Transverse colon (tissue), 4 donors: ENCODE results near the gene LYRM2.

Source experiments
- CTCF ChIP-seq, 5 experiments: fragments of 200-600 bp in 3 of 5; fragments of 450-650 bp in 2 of 5; sonication (generic) in 3 of 5; IDR thresholded peaks; 1 replicate in 2 of 5; 2 replicates in 3 of 5; pipeline ENCODE4 v1.5.1; 2016 to 2017; ENCODE audit warnings: antibody characterized with exemption in 5 of 5, inconsistent platforms in 3 of 5, mild to moderate bottlenecking in 2 of 5, moderate library complexity in 1 of 5
- EP300 ChIP-seq: sonication (generic); formaldehyde crosslinking; IDR thresholded peaks from one replicate; pipeline ENCODE4 v1.6.1; 2017; ENCODE audit warnings: antibody characterized with exemption, low read depth
- POLR2A ChIP-seq: fragments of 450-650 bp; IDR thresholded peaks from one replicate; pipeline ENCODE4 v1.6.1; 2016; ENCODE audit warnings: antibody characterized with exemption, mild to moderate bottlenecking, moderate library complexity
- POLR2AphosphoS5 ChIP-seq, 3 donors: sonication (generic); formaldehyde crosslinking; IDR thresholded peaks; one replicate each; pipeline ENCODE4 v1.6.1; 2016; ENCODE audit warnings: antibody characterized with exemption in 3 of 3

DNA sequence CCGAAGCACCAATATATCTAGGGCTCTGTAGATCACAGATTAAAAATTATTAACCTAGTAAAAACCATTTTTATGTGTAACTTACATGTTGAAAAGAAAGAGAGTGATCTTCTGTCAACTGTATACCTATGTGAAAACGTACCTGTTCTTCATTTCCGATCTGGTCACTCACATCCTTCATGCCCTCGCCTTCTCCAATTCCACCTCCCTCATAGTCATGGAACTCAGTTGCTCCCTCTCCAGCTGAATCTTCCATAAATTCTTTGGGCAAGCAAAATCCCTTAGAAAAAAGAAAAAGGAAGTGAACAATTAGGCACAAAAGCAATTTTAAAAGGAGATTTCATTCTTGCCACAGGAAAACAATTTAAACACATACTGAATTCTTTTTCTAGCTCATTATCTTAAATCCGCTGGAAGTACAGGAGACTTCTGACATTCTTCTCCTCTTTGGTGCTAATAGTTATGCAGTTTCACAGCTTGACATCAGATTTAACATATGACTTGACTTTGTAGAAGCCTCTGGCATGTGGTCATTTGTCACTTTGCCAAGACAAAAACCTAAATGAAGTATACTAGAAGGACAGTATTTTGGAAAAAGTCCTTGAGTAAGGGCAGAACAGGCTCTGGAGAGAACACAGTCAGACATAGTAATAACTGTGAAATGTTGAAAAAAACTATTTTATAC is 29.5 kb upstream of the LYRM2 start:
- TF ChIP-seq CTCF (IDR thresholded peaks at IDR 0.05): no peak
- no peak for TF ChIP-seq EP300
- no peak for TF ChIP-seq POLR2AphosphoS5 (IDR thresholded peaks at IDR 0.05)
- no peak for TF ChIP-seq POLR2A
